ENCODE results near the gene ABHD12B. TPM values are rescaled to one million over a fixed set of nuclear protein-coding genes. Genes with fewer than 3 reads are reported as not detected.

ABHD12B gene
- total RNA-seq, 2 experiments from 2014 or later: not detected

DNA sequence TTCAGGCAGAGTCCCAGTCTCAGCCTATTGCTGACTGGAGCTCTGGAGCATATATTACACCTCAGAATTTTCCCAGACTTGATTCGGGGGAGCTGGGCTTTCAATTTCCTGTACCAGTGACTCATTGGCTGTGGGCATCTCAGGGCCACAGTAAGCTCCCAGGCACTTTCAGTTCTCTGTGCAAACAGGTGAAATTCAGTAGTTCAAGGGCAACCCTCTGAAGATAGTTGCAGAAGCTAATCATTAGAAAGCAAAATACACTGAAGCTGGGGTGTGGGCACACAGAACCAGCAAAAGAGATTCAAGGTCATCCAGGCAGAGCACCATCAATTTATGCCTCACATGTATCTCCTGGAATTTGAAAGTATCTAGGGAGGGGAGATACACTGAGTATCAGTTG lies 32.8 kb upstream of the ABHD12B start:
- H3K4me1 Mint-ChIP-seq (ENCODE audit: low read depth): peaks cover 47% of the 10 kb centered on the region

GRCh38 chr14:50839691-50840090 lies 32.2 kb upstream of the ABHD12B start:
- H3K4me1 Mint-ChIP-seq (ENCODE audit: low read depth): peaks cover 43% of the 10 kb centered on the region
- intact Hi-C loops (cut with micrococcal nuclease): no loop called here
- no peaks in the 10 kb centered on the region for H3K9me3 Mint-ChIP-seq
- ChIA-PET CTCF (interaction anchor here (0.9 to 14.9 kb wide), 5 partner anchors 9 to 66 kb away, joined by 3 to 114 read pairs (median 3); no protein-coding TSS in a partner anchor), POLR2A (interaction anchor here (0.8 to 1.3 kb wide), 2 partner anchors 16 to 21 kb away, joined by 3 read pairs; no protein-coding TSS in a partner anchor)
- no peaks in the 10 kb centered on the region for H3K36me3 Mint-ChIP-seq (ENCODE audit: low read depth)
- H3K27me3 Mint-ChIP-seq: peaks cover 1% of the 10 kb centered on the region
- DNase-seq: no peak
- TF ChIP-seq, protein P1, sequence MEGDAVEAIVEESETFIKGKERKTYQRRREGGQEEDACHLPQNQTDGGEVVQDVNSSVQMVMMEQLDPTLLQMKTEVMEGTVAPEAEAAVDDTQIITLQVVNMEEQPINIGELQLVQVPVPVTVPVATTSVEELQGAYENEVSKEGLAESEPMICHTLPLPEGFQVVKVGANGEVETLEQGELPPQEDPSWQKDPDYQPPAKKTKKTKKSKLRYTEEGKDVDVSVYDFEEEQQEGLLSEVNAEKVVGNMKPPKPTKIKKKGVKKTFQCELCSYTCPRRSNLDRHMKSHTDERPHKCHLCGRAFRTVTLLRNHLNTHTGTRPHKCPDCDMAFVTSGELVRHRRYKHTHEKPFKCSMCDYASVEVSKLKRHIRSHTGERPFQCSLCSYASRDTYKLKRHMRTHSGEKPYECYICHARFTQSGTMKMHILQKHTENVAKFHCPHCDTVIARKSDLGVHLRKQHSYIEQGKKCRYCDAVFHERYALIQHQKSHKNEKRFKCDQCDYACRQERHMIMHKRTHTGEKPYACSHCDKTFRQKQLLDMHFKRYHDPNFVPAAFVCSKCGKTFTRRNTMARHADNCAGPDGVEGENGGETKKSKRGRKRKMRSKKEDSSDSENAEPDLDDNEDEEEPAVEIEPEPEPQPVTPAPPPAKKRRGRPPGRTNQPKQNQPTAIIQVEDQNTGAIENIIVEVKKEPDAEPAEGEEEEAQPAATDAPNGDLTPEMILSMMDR (IDR thresholded peaks at IDR 0.05): no peak
- no peak for ATAC-seq
- no peak overlapping the region for H3K4me3 Mint-ChIP-seq
- H3K27ac Mint-ChIP-seq: no peak overlapping the region

More for the DNA sequence above, 32.8 kb upstream of the ABHD12B start:
- Mint-ChIP-seq H3K36me3 (ENCODE audit: low read depth) (no peaks in the 10 kb centered on the region), H3K27me3 (peaks cover 1% of the 10 kb centered on the region), H3K4me3 (no peak overlapping the region), H3K27ac (no peak overlapping the region), H3K9me3 (no peaks in the 10 kb centered on the region)
- POLR2A ChIA-PET: interaction anchor here (0.8 to 1.5 kb wide), 4 partner anchors 10 to 40 kb away, joined by 3 to 6 read pairs (median 4); no protein-coding TSS in a partner anchor
- ATAC-seq (peak; percentile 66), DNase-seq (peak; percentile 39)
- CTCF ChIA-PET: interaction anchor here (0.9 to 14.9 kb wide), 7 partner anchors 8 to 76 kb away, joined by 3 to 114 read pairs (median 3); no protein-coding TSS in a partner anchor
- TF ChIP-seq, protein P1 (IDR thresholded peaks at IDR 0.05): no peak
- intact Hi-C loops (cut with micrococcal nuclease): no loop called here

GRCh38 chr14:50844391-50844790 lies 27.5 kb upstream of the ABHD12B start:
- intact Hi-C loops (cut with micrococcal nuclease): no loop called here

GRCh38 chr14:50845166-50845565 lies 26.7 kb upstream of the ABHD12B start:
- DNase-seq (no peak), ATAC-seq (no peak)
- ChIA-PET CTCF (interaction anchor here (1.4 kb wide), 2 partner anchors 16 to 71 kb away, joined by 3 to 5 read pairs; no protein-coding TSS in a partner anchor), POLR2A (no interaction called here)
- H3K9me3 Mint-ChIP-seq: no peaks in the 10 kb centered on the region
- TF ChIP-seq, protein P1 (IDR thresholded peaks at IDR 0.05): no peak
- H3K4me1 Mint-ChIP-seq (ENCODE audit: low read depth): peaks cover 5% of the 10 kb centered on the region
- H3K36me3 Mint-ChIP-seq (ENCODE audit: low read depth): no peaks in the 10 kb centered on the region
- H3K4me3 Mint-ChIP-seq: no peak overlapping the region
- no peak overlapping the region for H3K27ac Mint-ChIP-seq
- peaks cover 1% of the 10 kb centered on the region for H3K27me3 Mint-ChIP-seq
- intact Hi-C loops (cut with micrococcal nuclease): no loop called here

More at GRCh38 chr14:50844391-50844790, 27.5 kb upstream of the ABHD12B start:
- Mint-ChIP-seq H3K36me3 (ENCODE audit: low read depth) (no peaks in the 10 kb centered on the region), H3K27me3 (peaks cover 1% of the 10 kb centered on the region), H3K27ac (no peak overlapping the region), H3K4me3 (no peak overlapping the region), H3K4me1 (ENCODE audit: low read depth) (peaks cover 12% of the 10 kb centered on the region), H3K9me3 (no peaks in the 10 kb centered on the region)
- ATAC-seq (no peak), DNase-seq (no peak)
- POLR2A ChIA-PET: interaction anchor here (1.2 kb wide), 1 partner anchor 14 kb away, joined by 5 read pairs; the partner anchor contains the start of gene NIN
- CTCF ChIA-PET: interaction anchor here (1.5 kb wide), 1 partner anchor 16 kb away, joined by 4 read pairs; no protein-coding TSS in a partner anchor
- TF ChIP-seq, protein P1 (IDR thresholded peaks at IDR 0.05): no peak

GRCh38 chr14:50846226-50846880 lies 25.5 kb upstream of the ABHD12B start:
- Mint-ChIP-seq H3K4me1 (ENCODE audit: low read depth) (peaks cover 5% of the 10 kb centered on the region), H3K27ac (no peak overlapping the region), H3K9me3 (no peaks in the 10 kb centered on the region), H3K36me3 (ENCODE audit: low read depth) (no peaks in the 10 kb centered on the region), H3K27me3 (no peaks in the 10 kb centered on the region), H3K4me3 (no peak overlapping the region)
- POLR2A ChIA-PET: interaction anchor here (1.3 kb wide), 1 partner anchor 17 kb away, joined by 3 read pairs; no protein-coding TSS in a partner anchor
- TF ChIP-seq, protein P1 (IDR thresholded peaks at IDR 0.05): no peak
- DNase-seq (no peak), ATAC-seq (no peak)
- CTCF ChIA-PET: interaction anchor here (1.1 to 3.6 kb wide), 5 partner anchors 8 to 231 kb away, joined by 3 to 26 read pairs (median 3); no protein-coding TSS in a partner anchor
- intact Hi-C loops (cut with micrococcal nuclease): no loop called here

Measured in activated CD8-positive, alpha-beta T cell treated with anti-CD3 and anti-CD28 coated beads for 36 hours (primary cell).